Epidermal melanocyte (primary cell): ENCODE results near the gene WDR47.
A peak's percentile ranks its signal among the peaks of the same experiment; 100 is the strongest.
"Not testable (repeated sequence)": the region's sequence is repeated elsewhere in the genome, so short reads cannot be mapped to it uniquely, and the experiment has no call there.

Experiments used
- DNase-seq: peaks from one replicate; pipeline ENCODE4 v3.0.0; 2011; ENCODE audit warnings: low spot score; ENCODE audit not compliant: insufficient read length

WDR47 gene

GRCh38 chr1:109052145-109052544 lies 10.2 kb upstream of the WDR47 start:
- DNase-seq: not testable (repeated sequence)

GRCh38 chr1:109050228-109050995 lies 8.5 kb upstream of the WDR47 start:
- no peak for DNase-seq

GRCh38 chr1:109048335-109048734 lies 6.4 kb upstream of the WDR47 start:
- no peak for DNase-seq

GRCh38 chr1:109047339-109047738 lies 5.4 kb upstream of the WDR47 start:
- DNase-seq: no peak

GRCh38 chr1:109046671-109047070 lies 4.8 kb upstream of the WDR47 start:
- DNase-seq: no peak

- no peak for DNase-seq
These were observed 3.7 kb upstream of the WDR47 start for GRCh38 chr1:109045595-109045994.

GRCh38 chr1:109040989-109041620 lies 797 bp downstream of the WDR47 start:
- no peak for DNase-seq

GRCh38 chr1:109040627-109040988 lies 1.3 kb downstream of the WDR47 start:
- no peak for DNase-seq

- DNase-seq: no peak
These were observed 7.5 kb downstream of the WDR47 start for GRCh38 chr1:109034382-109034781.

- DNase-seq: not testable (repeated sequence)
These were observed 12.4 kb downstream of the WDR47 start for GRCh38 chr1:109029493-109029892.

GRCh38 chr1:109027841-109028240 lies 14.1 kb downstream of the WDR47 start:
- no peak for DNase-seq

- DNase-seq: no peak
These were observed 16.2 kb downstream of the WDR47 start for GRCh38 chr1:109025694-109026093.

GRCh38 chr1:109024646-109025045 lies 17.3 kb downstream of the WDR47 start:
- no peak for DNase-seq

- DNase-seq: no peak
These were observed 21.1 kb downstream of the WDR47 start for GRCh38 chr1:109020693-109021257.

GRCh38 chr1:109017719-109018118 lies 24.2 kb downstream of the WDR47 start:
- DNase-seq: not testable (repeated sequence)

- DNase-seq: no peak
These were observed 24.8 kb downstream of the WDR47 start for GRCh38 chr1:109017134-109017533.

- DNase-seq: peak; percentile 13
These were observed 30.6 kb downstream of the WDR47 start for GRCh38 chr1:109011335-109011734.

- not testable (repeated sequence) for DNase-seq
These were observed 45.3 kb downstream of the WDR47 start for GRCh38 chr1:108996622-108997021.

- no peak for DNase-seq
These were observed 58.8 kb downstream of the WDR47 start for GRCh38 chr1:108983114-108983513.

- DNase-seq: no peak
These were observed 65.2 kb downstream of the WDR47 start for GRCh38 chr1:108976658-108977057.

- no peak for DNase-seq
These were observed 69.0 kb downstream of the WDR47 start for GRCh38 chr1:108972951-108973350.

GRCh38 chr1:108969346-108969745 lies 72.6 kb downstream of the WDR47 start:
- DNase-seq: no peak
